ENCODE data around the gene SFXN3. TPM values are rescaled to one million over a fixed set of nuclear protein-coding genes. Genes with fewer than 3 reads are reported as not detected.
A peak's percentile ranks its signal among the peaks of the same experiment; 100 is the strongest.

Gene SFXN3
- total and polyA plus RNA-seq, 2 of the 13 experiments (the other 11 are each of a cell fraction or from before 2014, with no cell fraction given) = 16.8 to 71.5 TPM

DNA sequence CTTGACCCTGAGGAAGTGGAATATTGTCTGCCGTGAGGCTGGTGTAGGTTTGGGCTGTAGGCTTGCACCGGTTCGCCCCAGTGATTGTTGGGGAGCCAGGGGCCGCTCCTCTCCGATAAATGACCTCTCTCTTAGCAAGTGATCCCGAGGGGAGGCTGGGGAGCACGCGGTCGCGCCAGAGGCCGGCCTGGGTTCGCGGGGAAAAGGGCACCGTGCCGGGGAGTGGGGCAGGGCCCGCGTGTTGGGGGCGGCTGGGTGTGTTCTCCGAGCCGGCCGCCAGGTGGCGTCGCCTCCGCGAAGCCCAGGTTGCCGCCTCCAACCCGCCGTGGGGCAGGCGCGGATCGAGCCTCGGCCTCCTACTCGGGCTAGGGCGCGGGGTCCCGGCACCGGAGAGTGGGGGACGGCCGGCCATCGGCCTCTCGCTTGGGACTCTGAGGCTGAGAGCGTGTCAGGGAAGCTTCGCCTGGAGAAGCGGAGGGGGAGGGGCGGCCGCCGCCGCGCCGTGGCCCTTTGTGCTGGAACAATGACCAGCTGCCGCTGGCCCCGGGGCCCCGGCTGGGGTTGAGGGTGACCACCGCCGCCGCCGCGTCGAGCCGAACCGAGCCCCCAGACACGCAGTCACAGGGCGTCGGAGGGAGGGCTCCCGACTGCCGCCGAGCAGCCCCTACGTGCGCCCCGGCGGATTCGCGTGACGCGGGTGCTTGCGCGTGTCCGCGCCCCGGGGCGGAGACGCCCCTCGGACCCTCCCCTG is 31.9 kb upstream of the SFXN3 start (continued):
- TF ChIP-seq GATA4 (IDR thresholded peaks at IDR 0.05; ENCODE audit: borderline replicate concordance, low read depth) = peak; percentile 50; the same call in 1 of the 2 replicates
- no peak for TF ChIP-seq SUZ12 (IDR thresholded peaks at IDR 0.05; ENCODE audit: low read depth, low read length)
- TF ChIP-seq SOX5 (CRISPR knock-in tag; IDR thresholded peaks at IDR 0.05; ENCODE audit: borderline replicate concordance) = peak; percentile 45; the same call in 1 of the 2 replicates
- TF ChIP-seq, protein P1, sequence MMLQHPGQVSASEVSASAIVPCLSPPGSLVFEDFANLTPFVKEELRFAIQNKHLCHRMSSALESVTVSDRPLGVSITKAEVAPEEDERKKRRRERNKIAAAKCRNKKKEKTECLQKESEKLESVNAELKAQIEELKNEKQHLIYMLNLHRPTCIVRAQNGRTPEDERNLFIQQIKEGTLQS (CRISPR knock-in tag; IDR thresholded peaks at IDR 0.05) = no peak; the same call in 1 of the 2 replicates
- TF ChIP-seq, protein P2, sequence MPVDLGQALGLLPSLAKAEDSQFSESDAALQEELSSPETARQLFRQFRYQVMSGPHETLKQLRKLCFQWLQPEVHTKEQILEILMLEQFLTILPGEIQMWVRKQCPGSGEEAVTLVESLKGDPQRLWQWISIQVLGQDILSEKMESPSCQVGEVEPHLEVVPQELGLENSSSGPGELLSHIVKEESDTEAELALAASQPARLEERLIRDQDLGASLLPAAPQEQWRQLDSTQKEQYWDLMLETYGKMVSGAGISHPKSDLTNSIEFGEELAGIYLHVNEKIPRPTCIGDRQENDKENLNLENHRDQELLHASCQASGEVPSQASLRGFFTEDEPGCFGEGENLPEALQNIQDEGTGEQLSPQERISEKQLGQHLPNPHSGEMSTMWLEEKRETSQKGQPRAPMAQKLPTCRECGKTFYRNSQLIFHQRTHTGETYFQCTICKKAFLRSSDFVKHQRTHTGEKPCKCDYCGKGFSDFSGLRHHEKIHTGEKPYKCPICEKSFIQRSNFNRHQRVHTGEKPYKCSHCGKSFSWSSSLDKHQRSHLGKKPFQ (CRISPR knock-in tag; IDR thresholded peaks at IDR 0.05; ENCODE audit: insufficient replicate concordance) = peak; percentile 75
- TF ChIP-seq ZBTB21 (CRISPR knock-in tag; IDR thresholded peaks at IDR 0.05) = no peak
- TF ChIP-seq ZNF616 (CRISPR knock-in tag; IDR thresholded peaks at IDR 0.05; ENCODE audit: low read depth) = 0 out of 2 replicates have a peak, but pooled peaks have one; percentile 49
- TF ChIP-seq ZNF510 (CRISPR knock-in tag; IDR thresholded peaks at IDR 0.05; ENCODE audit: low read depth) = no peak
- no peak for TF ChIP-seq XBP1 (CRISPR knock-in tag; IDR thresholded peaks at IDR 0.05)
- no peak for TF ChIP-seq ZNF3 (CRISPR knock-in tag; IDR thresholded peaks at IDR 0.05)
- TF ChIP-seq, protein P3, sequence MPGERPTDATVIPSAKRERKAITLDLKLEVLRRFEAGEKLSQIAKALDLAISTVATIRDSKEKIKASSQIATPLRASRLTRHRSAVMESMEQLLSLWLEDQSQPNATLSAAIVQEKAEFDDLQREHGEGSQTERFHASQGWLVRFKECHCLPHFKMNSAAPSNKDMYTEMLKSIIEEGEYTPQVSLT (CRISPR knock-in tag; IDR thresholded peaks at IDR 0.05; ENCODE audit: borderline replicate concordance, low read depth) = no peak
- no peak; the same call in 1 of the 2 replicates for TF ChIP-seq ZFP1 (CRISPR knock-in tag; IDR thresholded peaks at IDR 0.05)
- TF ChIP-seq ZNF766 (CRISPR knock-in tag; IDR thresholded peaks at IDR 0.05; ENCODE audit: borderline replicate concordance) = no peak
- TF ChIP-seq SKI (IDR thresholded peaks at IDR 0.05; ENCODE audit: partially characterized antibody) = peak; percentile 42
- peak in 1 of 2 experiments; percentile 64; a peak in 2 of 4 replicates for TF ChIP-seq POLR2A (IDR thresholded peaks at IDR 0.05; ENCODE audit: insufficient read depth in 1 of 2, low read depth in 2 of 2, low read length in 2 of 2)
- TF ChIP-seq SRSF1 (optimal IDR thresholded peaks at IDR 0.05; ENCODE audit: low read depth, low read length) = peak; percentile 25
- TF ChIP-seq, protein P4, sequence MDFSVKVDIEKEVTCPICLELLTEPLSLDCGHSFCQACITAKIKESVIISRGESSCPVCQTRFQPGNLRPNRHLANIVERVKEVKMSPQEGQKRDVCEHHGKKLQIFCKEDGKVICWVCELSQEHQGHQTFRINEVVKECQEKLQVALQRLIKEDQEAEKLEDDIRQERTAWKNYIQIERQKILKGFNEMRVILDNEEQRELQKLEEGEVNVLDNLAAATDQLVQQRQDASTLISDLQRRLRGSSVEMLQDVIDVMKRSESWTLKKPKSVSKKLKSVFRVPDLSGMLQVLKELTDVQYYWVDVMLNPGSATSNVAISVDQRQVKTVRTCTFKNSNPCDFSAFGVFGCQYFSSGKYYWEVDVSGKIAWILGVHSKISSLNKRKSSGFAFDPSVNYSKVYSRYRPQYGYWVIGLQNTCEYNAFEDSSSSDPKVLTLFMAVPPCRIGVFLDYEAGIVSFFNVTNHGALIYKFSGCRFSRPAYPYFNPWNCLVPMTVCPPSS (IDR thresholded peaks at IDR 0.05) = no peak
- peak; percentile 97 for TF ChIP-seq ZNF441 (CRISPR knock-in tag; IDR thresholded peaks at IDR 0.05; ENCODE audit: borderline replicate concordance)
- TF ChIP-seq TAF1 (CRISPR knock-in tag; IDR thresholded peaks at IDR 0.05) = peak; percentile 64
- TF ChIP-seq NFYB (CRISPR knock-in tag; IDR thresholded peaks at IDR 0.05) = no peak
- TF ChIP-seq BRF2 (CRISPR knock-in tag; IDR thresholded peaks at IDR 0.05) = 0 out of 2 replicates have a peak, but pooled peaks have one; percentile 56
- TF ChIP-seq, protein P5, sequence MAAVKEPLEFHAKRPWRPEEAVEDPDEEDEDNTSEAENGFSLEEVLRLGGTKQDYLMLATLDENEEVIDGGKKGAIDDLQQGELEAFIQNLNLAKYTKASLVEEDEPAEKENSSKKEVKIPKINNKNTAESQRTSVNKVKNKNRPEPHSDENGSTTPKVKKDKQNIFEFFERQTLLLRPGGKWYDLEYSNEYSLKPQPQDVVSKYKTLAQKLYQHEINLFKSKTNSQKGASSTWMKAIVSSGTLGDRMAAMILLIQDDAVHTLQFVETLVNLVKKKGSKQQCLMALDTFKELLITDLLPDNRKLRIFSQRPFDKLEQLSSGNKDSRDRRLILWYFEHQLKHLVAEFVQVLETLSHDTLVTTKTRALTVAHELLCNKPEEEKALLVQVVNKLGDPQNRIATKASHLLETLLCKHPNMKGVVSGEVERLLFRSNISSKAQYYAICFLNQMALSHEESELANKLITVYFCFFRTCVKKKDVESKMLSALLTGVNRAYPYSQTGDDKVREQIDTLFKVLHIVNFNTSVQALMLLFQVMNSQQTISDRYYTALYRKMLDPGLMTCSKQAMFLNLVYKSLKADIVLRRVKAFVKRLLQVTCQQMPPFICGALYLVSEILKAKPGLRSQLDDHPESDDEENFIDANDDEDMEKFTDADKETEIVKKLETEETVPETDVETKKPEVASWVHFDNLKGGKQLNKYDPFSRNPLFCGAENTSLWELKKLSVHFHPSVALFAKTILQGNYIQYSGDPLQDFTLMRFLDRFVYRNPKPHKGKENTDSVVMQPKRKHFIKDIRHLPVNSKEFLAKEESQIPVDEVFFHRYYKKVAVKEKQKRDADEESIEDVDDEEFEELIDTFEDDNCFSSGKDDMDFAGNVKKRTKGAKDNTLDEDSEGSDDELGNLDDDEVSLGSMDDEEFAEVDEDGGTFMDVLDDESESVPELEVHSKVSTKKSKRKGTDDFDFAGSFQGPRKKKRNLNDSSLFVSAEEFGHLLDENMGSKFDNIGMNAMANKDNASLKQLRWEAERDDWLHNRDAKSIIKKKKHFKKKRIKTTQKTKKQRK (IDR thresholded peaks at IDR 0.05; ENCODE audit: low read length) = no peak
- TF ChIP-seq JUNB (CRISPR knock-in tag; IDR thresholded peaks at IDR 0.05; ENCODE audit: borderline replicate concordance) = peak; percentile 48; the same call in 1 of the 2 replicates
